GM18873 (cell line): ENCODE measurements around the gene TNFSF18.
"Not testable (repeated sequence)": the region's sequence is repeated elsewhere in the genome, so short reads cannot be mapped to it uniquely, and the experiment has no call there.

Experiments used
- ATAC-seq: cut with Tn5 transposase; IDR thresholded peaks from one replicate; pipeline ENCODE4 v1.9.1; 2021; ENCODE audit warnings: mild to moderate bottlenecking, moderate library complexity, moderate number of reproducible peaks; ENCODE audit not compliant: unreplicated experiment, low FRiP score

Gene TNFSF18

GRCh38 chr1:173050865-173051264 lies at the start of gene TNFSF18:
Gene TNFSF18, minus strand, starts transcription at chr1:173050941. Its CDS starts 45 bp downstream, at chr1:173050896.
- no peak for ATAC-seq

GRCh38 chr1:173099166-173099565 lies 48.4 kb upstream of the TNFSF18 start:
- ATAC-seq, result no peak

GRCh38 chr1:173098117-173098516 lies 47.4 kb upstream of the TNFSF18 start:
- no peak for ATAC-seq

GRCh38 chr1:173097001-173097400 lies 46.3 kb upstream of the TNFSF18 start:
- no peak for ATAC-seq

DNA sequence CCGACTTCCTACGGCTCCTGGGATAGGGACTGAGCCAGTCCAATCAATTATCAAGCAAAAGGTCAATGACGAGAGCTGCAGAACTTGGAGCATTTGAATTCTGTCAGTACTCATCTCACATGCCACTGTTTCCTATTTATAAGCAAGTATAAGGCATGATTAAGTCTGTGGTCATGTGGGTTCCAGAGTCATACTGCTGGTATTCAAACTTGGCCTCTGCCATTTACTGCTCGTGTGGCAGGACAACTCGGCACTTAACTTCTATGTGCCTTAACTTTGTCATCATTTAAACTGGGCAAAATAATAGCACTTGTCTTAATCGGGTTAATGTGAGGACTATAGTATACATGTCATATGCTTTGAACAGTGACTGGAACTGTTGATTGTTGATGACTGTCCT lies 44.9 kb upstream of the TNFSF18 start:
- no peak for ATAC-seq

DNA sequence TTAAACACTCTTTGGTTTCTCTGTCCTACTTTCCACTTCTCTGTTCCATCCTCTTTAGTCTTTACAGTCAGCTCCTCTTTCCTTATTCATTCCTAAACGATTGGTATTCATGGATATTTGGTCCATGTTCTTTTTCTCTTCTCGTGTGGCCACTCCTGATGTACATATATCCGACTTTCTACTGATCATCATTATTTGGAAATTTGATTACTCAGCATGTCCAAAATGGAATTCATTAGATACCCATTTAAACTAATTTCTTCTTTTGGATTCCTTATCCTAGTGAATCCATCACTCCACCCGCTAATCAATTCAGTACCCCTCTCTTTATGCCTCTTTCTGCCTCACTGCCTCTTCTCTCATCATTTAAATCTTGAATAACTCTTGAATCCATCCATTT lies 43.8 kb upstream of the TNFSF18 start:
- no peak for ATAC-seq

DNA sequence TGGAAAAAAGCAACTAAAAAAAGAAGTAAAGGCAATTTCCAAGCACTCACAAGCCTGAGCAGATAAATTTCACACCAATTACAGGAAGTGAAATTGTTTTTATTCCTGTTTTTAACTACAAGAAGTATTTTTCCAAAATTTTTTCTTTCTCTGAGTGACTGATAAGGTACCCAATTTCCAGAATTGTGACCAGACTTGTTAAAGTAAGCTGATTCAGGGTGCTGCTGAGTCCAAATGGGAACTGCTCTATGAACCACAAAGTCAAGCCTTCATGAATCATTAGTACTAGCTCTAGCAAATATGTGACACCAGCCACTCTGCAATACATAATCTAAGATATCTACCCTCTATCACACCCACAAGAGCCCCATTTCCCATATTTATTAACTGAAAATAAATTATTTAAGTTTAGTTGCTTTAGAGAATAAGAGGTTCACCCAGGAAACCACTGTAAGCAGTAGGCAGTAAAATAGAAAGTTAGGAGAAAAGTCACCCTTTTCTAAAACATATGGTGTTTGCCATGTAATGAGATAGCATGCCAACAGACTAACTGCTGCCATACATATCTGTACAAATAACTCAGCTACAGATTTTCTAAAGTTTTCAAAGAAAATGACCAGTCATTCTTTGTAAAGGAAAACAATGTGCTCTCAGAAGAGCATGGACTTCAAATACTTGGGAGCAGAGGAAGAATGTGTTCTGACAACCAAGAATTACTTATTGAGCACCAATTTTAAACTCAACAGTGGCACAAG lies 43.1 kb upstream of the TNFSF18 start:
- no peak for ATAC-seq

- ATAC-seq, result no peak
Measured at GRCh38 chr1:173084292-173084691, 33.6 kb upstream of the TNFSF18 start.

DNA sequence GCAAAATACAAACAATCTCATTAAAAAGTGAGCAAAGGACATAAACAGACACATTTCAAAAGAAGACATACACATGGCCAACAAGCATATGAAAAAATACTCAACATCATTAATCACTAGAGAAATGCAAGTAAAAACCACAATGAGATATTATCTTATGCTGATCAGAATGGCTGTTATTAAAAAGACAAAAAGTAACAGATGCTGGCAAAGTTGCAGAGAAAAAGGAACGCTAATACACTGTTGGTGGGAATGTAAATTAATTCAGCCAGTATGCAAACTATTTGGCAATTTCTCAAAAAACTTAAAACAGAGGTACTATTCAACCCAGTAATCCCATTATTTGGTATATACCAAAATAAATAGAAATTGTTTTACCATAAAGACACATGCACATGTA lies 32.2 kb upstream of the TNFSF18 start:
- no peak for ATAC-seq

DNA sequence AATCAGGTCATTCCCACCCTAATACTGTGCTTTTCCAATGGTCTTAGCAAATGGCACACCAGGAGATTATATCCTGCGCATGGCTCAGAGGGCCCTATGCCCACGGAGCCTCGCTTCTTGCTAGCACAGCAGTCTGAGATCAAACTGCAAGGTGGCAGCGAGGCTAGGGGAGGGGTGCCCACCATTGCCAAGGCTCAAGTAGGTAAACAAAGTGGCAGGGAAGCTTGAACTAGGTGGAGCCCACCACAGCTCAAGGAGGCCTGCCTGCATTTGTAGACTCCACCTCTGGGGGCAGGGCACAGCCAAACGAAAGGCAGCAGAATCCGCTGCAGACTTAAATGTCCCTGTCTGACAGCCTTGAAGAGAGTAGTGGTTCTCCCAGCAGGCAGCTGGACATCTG lies 23.5 kb upstream of the TNFSF18 start:
- not testable (repeated sequence) for ATAC-seq

- no peak for ATAC-seq
Measured at GRCh38 chr1:173064011-173064410, 13.3 kb upstream of the TNFSF18 start.

DNA sequence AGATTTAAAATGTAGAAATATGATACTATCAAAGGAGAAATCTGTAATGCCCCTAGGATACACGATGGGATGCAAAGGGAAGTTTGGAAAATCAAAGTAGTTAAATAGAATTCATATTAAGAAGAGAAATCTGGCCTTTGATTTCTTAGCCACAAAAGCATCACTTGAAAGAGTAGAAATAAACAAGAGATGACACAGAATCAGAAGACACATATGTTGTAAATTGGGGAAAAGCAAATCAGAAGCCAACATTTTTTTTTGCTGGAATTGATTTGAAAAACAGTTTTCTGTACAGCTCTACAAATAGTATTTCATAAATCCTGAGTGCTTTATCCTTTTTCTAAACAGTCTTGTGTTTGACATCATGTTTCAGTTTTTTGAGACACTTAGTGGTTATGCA lies 12.4 kb upstream of the TNFSF18 start:
- ATAC-seq, result no peak

GRCh38 chr1:173062150-173062938 lies 11.6 kb upstream of the TNFSF18 start:
- no peak for ATAC-seq

DNA sequence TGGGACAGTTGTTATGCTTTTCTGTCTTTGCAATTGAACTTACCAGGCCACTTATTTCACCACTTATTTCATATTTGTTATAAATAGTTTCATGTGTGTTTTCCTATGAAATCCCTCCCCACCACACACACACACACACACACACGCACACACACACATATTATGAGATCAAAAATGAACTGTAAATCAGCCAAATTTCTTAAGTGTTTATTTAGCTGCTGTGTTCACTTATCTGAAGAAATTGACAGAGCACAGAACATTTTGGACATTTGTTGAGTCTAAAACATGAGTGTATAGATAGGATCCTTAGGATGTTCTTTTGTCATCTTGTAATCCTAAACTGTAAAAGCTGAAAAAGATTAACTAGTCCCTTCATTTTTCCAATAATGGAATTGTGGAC lies 7.8 kb upstream of the TNFSF18 start:
- ATAC-seq, result no peak

- ATAC-seq, result no peak
Measured at GRCh38 chr1:173057984-173058383, 7.2 kb upstream of the TNFSF18 start.

- no peak for ATAC-seq
Measured at GRCh38 chr1:173056365-173056764, 5.6 kb upstream of the TNFSF18 start.

DNA sequence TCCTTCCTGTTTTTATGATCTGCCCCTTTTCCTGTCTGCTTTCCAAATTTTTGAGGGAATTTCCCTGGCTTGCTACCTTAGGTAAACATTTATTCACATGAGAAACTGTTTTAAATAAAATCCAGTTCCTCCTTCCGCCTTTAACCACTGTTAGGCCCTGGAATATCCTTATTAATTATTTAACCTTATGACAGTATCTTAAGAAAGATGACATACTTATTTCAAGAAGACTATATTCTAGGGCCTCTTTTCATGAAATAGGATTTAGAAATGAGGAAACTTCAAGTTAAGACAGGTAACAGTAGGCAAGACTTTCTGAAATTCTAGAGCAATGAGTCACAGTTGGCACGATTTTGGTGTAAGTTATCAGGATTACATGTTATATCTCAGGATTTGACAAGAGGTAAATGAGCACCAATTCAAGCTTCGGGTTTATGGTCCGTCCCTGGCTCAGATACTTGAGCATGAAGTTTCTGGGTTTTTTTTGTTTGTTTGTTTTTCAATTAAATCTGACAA lies 2.0 kb upstream of the TNFSF18 start:
- no peak for ATAC-seq

GRCh38 chr1:173049322-173049633 lies 1.5 kb downstream of the TNFSF18 start:
- ATAC-seq, result no peak

- no peak for ATAC-seq
Measured at GRCh38 chr1:173048621-173049321, 2.0 kb downstream of the TNFSF18 start.

- ATAC-seq, result no peak
Measured at GRCh38 chr1:173044656-173045055, 6.1 kb downstream of the TNFSF18 start.

DNA sequence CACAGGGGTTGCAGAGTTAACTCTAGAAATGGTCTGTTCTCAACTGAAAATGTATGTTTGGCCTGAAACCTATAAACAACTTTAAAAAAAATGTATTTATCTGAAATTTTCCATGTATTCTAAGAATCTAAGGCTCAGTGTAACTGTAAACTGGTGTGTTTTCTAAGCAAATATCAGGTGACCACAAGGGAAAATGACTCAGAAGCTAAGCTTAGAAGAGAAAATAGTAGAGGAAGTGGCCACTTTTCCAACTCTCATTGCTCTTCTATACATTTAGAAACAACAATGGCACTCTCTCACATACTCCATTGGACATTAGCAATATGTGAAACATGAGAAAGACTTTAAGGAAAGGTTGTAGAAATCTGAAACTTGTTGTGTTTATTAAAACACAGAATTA lies 7.5 kb downstream of the TNFSF18 start:
- ATAC-seq, result no peak
